Thyroid gland (tissue), 4 donors: ENCODE measurements around the gene SLC5A12.

Source experiments
- POLR2A ChIP-seq, 2 donors: fragments of 450-650 bp; IDR thresholded peaks; one replicate each; pipeline ENCODE4 v1.6.1; 2017; ENCODE audit warnings: antibody characterized with exemption in 2 of 2, mild to moderate bottlenecking in 2 of 2, moderate library complexity in 1 of 2
- TF ChIP-seq, protein P1 (sequence below), 6 experiments: fragments of 200-600 bp in 3 of 6; fragments of 450-650 bp in 3 of 6; sonication (generic) in 3 of 6; IDR thresholded peaks; one replicate each; pipeline ENCODE4 v1.5.1; 2016 to 2019; ENCODE audit warnings: antibody characterized with exemption in 6 of 6, mild to moderate bottlenecking in 2 of 6, inconsistent platforms in 1 of 6, moderate library complexity in 1 of 6

DNA sequence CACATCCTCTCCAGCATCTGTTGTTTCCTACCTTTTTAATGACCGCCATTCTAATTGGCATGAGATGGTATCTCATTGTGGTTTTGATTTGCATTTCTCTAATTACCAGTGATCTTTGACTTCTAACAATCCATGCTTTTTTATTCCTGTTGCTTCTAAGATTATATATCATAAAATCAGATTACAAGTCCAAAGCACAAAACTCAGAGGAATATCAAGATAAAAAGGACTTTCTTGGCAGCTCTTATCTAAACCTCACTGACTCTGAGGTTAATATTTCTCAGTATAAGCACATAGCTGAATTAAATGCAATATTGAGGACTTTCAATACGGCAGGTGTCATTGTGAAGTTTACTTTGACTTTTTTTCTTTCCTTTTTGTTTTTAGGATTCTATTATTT lies 11.4 kb downstream of the SLC5A12 start:
- no peak for TF ChIP-seq POLR2A (IDR thresholded peaks at IDR 0.05)
- TF ChIP-seq, protein P1, sequence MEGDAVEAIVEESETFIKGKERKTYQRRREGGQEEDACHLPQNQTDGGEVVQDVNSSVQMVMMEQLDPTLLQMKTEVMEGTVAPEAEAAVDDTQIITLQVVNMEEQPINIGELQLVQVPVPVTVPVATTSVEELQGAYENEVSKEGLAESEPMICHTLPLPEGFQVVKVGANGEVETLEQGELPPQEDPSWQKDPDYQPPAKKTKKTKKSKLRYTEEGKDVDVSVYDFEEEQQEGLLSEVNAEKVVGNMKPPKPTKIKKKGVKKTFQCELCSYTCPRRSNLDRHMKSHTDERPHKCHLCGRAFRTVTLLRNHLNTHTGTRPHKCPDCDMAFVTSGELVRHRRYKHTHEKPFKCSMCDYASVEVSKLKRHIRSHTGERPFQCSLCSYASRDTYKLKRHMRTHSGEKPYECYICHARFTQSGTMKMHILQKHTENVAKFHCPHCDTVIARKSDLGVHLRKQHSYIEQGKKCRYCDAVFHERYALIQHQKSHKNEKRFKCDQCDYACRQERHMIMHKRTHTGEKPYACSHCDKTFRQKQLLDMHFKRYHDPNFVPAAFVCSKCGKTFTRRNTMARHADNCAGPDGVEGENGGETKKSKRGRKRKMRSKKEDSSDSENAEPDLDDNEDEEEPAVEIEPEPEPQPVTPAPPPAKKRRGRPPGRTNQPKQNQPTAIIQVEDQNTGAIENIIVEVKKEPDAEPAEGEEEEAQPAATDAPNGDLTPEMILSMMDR (IDR thresholded peaks at IDR 0.05) = no peak
